ENCODE results near the gene B4GALT4. TPM values are rescaled to one million over a fixed set of nuclear protein-coding genes. Genes with fewer than 3 reads are reported as not detected.

B4GALT4 gene
- total and polyA plus RNA-seq, 2 of the 8 experiments (the other 6 are each of a cell fraction or from before 2014, with no cell fraction given), result 14.6 to 44.7 TPM

DNA sequence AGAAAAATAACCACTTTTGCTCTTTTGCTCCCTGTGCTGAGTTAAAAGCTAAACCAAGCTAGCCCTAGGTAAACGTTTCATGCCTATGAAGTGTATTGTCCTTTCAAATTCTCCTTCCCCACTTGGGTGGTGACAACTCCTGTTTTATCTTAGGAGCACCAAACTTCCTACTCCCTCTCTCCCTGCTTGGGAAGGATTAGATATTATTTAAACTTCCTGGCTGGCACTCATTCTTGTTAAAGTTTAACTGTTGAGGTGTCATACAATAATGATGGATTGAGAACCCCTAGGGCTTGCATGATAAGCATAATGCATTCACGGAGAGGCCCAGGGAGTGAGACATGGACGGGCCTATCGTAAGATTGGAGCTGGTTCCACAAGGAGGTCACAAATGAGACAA, 29.5 kb downstream of the B4GALT4 start:
- Histone ChIP-seq H2BK20ac (ENCODE audit: low read length) (no peak overlapping the region), H3K23ac (ENCODE audit: insufficient read length) (no peak overlapping the region), H4K5ac (ENCODE audit: insufficient read length, low read depth, low read length) (no peak overlapping the region), H2AFZ (ENCODE audit: low read length) (no peak overlapping the region), H2BK120ac (replicated peaks; ENCODE audit: low read depth, low read length) (no peak overlapping the region), H3K36me3 (ENCODE audit: control insufficient read depth in 2 of 4, insufficient read depth in 4 of 4, low read length in 3 of 4) (peaks cover 0 to 64% (median 36%) of the 10 kb centered on the region in 4 experiments; a peak in 6 of 8 replicates), H2AK5ac (ENCODE audit: low read depth, low read length) (no peak overlapping the region), H3K27me3 (replicated peaks in 1 of 4; ENCODE audit: control insufficient read depth in 3 of 4, extremely low read depth in 1 of 4, insufficient read depth in 3 of 4, low read length in 3 of 4) (no peaks in the 10 kb centered on the region), H3K14ac (ENCODE audit: insufficient read length) (no peak overlapping the region), H3K9ac (replicated peaks in 1 of 4; ENCODE audit: extremely low read depth in 1 of 4, low read depth in 3 of 4, low read length in 3 of 4) (no peak overlapping the region), H3K4me2 (ENCODE audit: insufficient read depth in 1 of 2, low read depth in 2 of 2, low read length in 2 of 2) (no peak overlapping the region), H3K56ac (replicated peaks; ENCODE audit: insufficient read length, low read depth, low read length) (no peak overlapping the region), H4K20me1 (replicated peaks in 1 of 2; ENCODE audit: control insufficient read depth in 1 of 2, insufficient read depth in 2 of 2, low read length in 2 of 2) (peaks cover 0 to 2% of the 10 kb centered on the region in 2 experiments), H4K91ac (replicated peaks; ENCODE audit: insufficient read length, low read length) (no peak overlapping the region), H2BK15ac (ENCODE audit: low read length) (no peak overlapping the region), H3K4ac (replicated peaks; ENCODE audit: insufficient read length, low read depth, low read length) (no peak overlapping the region), H3K4me1 (replicated peaks in 1 of 4; ENCODE audit: control insufficient read depth in 3 of 4, insufficient read depth in 4 of 4, low read length in 3 of 4) (no peaks in the 10 kb centered on the region), H3K79me2 (ENCODE audit: control insufficient read depth in 1 of 2, insufficient read depth in 2 of 2, low read length in 2 of 2) (no peaks in the 10 kb centered on the region), H2BK12ac (ENCODE audit: low read depth, low read length) (no peak overlapping the region), H3K4me3 (ENCODE audit: extremely low read depth in 1 of 4, insufficient read depth in 2 of 4, low read depth in 3 of 4, low read length in 4 of 4) (no peak overlapping the region), H3K18ac (ENCODE audit: extremely low read depth, low read length) (no peak overlapping the region), H3K23me2 (ENCODE audit: low read depth, low read length) (no peaks in the 10 kb centered on the region; the same call in 1 of the 2 replicates), H3K9me3 (ENCODE audit: insufficient read depth in 2 of 2, low read depth in 1 of 2, low read length in 1 of 2) (no peaks in the 10 kb centered on the region), H3K79me1 (ENCODE audit: low read depth, low read length) (no peaks in the 10 kb centered on the region), H3K27ac (ENCODE audit: low read depth, low read length) (no peak overlapping the region), H4K8ac (ENCODE audit: extremely low read depth, insufficient read depth, low read length) (no peak overlapping the region), H2BK5ac (ENCODE audit: low read depth, low read length) (no peak overlapping the region)
- TF ChIP-seq, protein P1, sequence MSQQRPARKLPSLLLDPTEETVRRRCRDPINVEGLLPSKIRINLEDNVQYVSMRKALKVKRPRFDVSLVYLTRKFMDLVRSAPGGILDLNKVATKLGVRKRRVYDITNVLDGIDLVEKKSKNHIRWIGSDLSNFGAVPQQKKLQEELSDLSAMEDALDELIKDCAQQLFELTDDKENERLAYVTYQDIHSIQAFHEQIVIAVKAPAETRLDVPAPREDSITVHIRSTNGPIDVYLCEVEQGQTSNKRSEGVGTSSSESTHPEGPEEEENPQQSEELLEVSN (IDR thresholded peaks at IDR 0.05), result no peak
- no peak for TF ChIP-seq POLR2A (IDR thresholded peaks at IDR 0.05; ENCODE audit: control extremely low read depth in 1 of 2, low read depth in 2 of 2, low read length in 2 of 2)
- no peak for TF ChIP-seq FOSL1 (IDR thresholded peaks at IDR 0.05; ENCODE audit: insufficient read depth, low read depth, low read length)
- no peak for TF ChIP-seq RAD21 (IDR thresholded peaks at IDR 0.05 in 1 of 2, conservative IDR thresholded peaks at IDR 0.05 in 1 of 2; ENCODE audit: low read depth in 2 of 2, low read length in 2 of 2)
- TF ChIP-seq, protein P2, sequence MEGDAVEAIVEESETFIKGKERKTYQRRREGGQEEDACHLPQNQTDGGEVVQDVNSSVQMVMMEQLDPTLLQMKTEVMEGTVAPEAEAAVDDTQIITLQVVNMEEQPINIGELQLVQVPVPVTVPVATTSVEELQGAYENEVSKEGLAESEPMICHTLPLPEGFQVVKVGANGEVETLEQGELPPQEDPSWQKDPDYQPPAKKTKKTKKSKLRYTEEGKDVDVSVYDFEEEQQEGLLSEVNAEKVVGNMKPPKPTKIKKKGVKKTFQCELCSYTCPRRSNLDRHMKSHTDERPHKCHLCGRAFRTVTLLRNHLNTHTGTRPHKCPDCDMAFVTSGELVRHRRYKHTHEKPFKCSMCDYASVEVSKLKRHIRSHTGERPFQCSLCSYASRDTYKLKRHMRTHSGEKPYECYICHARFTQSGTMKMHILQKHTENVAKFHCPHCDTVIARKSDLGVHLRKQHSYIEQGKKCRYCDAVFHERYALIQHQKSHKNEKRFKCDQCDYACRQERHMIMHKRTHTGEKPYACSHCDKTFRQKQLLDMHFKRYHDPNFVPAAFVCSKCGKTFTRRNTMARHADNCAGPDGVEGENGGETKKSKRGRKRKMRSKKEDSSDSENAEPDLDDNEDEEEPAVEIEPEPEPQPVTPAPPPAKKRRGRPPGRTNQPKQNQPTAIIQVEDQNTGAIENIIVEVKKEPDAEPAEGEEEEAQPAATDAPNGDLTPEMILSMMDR (IDR thresholded peaks at IDR 0.05; ENCODE audit: control extremely low read depth in 1 of 3, insufficient read depth in 1 of 3, low read depth in 1 of 3, low read length in 3 of 3), result no peak
- no peak for TF ChIP-seq TEAD4 (IDR thresholded peaks at IDR 0.05; ENCODE audit: low read depth, low read length)
- no peak for TF ChIP-seq TAF1 (IDR thresholded peaks at IDR 0.05; ENCODE audit: low read depth, low read length)
- no peak for TF ChIP-seq CBX8 (IDR thresholded peaks at IDR 0.05; ENCODE audit: borderline replicate concordance, low read depth, low read length)
- no peak for DNase-seq (ENCODE audit: low read depth in 1 of 2, low spot score in 2 of 2)
- 61% methylated on average over 4 of the region's 4 CpGs; no CpG with 5 or more reads in 1 of the 2 experiments for WGBS, 2 experiments (ENCODE audit: extremely low coverage in 1 of 2, insufficient coverage in 1 of 2, insufficient read length in 1 of 2, insufficient replicate concordance in 2 of 2, low coverage in 1 of 2, low lambda C conversion rate in 2 of 2, missing lambda C conversion rate in 1 of 2)
- FAIRE-seq, result no peak
- ChIA-PET CTCF (ENCODE audit: partially characterized antibody) (interaction anchor here (1.1 to 1.6 kb wide), 5 partner anchors 11 to 113 kb away, joined by 3 to 5 read pairs (median 4); partner anchors contain the start of gene TEX55), POLR2A (ENCODE audit: partially characterized antibody) (interaction anchor here (1.0 to 1.3 kb wide), 2 partner anchors 14 to 26 kb away, joined by 3 read pairs; no protein-coding TSS in a partner anchor)
